Measurements from ENCODE around the gene MESP2.

DNA sequence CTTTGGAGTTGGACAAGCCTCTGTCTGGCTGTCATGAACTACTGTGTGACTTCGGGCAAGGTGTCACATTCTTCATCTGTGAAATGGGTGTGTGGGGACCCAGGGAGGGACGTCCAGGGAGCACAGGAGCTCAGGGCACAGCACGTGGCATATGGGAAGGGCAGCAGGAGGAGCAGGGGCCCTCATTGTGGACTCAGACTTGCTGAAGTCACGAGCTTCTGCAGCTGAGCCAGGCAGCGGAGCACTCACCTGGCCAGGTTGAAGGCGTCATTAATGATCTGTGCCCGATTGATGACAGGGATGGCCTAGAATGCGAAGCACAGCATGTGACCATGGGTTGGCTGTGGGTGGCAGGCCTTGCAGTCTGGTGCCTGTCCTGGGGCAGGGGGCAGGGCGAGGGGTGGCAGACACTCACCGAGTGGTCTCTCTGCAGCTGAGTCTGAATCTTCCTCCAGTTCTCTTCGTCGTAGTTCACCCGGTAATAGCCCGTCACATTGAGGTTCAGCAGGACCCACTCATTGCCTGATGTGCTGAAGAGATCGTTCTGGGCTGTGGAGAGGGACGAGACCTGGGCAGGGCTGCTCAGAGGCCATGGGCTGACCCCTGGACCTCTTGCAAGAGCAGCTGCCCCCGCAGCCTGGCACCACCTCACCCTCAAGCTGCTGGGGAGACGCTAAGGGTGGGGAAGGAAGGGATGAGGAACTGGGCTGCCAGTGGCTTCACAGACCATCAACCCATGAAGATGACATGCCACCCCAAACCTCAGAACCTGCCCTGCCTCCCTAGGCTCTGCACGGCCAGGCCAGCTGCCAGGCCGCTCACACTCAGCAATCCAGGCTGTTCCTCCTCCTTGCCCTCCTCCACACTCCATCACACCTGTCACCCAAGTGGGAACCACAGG, 23.1 kb downstream of the MESP2 start:
- TF ChIP-seq POLR2AphosphoS5 (IDR thresholded peaks at IDR 0.05; ENCODE audit: low read depth, low read length) (no peak), TAF1 (IDR thresholded peaks at IDR 0.05; ENCODE audit: borderline replicate concordance, insufficient read depth, low read length) (no peak), FOXP2 (optimal IDR thresholded peaks at IDR 0.05; ENCODE audit: borderline replicate concordance, extremely low read depth, extremely low read length, insufficient read depth) (no peak), SIN3A (IDR thresholded peaks at IDR 0.05; ENCODE audit: borderline replicate concordance, insufficient read depth, low read length) (no peak)
- TF ChIP-seq, protein P1, sequence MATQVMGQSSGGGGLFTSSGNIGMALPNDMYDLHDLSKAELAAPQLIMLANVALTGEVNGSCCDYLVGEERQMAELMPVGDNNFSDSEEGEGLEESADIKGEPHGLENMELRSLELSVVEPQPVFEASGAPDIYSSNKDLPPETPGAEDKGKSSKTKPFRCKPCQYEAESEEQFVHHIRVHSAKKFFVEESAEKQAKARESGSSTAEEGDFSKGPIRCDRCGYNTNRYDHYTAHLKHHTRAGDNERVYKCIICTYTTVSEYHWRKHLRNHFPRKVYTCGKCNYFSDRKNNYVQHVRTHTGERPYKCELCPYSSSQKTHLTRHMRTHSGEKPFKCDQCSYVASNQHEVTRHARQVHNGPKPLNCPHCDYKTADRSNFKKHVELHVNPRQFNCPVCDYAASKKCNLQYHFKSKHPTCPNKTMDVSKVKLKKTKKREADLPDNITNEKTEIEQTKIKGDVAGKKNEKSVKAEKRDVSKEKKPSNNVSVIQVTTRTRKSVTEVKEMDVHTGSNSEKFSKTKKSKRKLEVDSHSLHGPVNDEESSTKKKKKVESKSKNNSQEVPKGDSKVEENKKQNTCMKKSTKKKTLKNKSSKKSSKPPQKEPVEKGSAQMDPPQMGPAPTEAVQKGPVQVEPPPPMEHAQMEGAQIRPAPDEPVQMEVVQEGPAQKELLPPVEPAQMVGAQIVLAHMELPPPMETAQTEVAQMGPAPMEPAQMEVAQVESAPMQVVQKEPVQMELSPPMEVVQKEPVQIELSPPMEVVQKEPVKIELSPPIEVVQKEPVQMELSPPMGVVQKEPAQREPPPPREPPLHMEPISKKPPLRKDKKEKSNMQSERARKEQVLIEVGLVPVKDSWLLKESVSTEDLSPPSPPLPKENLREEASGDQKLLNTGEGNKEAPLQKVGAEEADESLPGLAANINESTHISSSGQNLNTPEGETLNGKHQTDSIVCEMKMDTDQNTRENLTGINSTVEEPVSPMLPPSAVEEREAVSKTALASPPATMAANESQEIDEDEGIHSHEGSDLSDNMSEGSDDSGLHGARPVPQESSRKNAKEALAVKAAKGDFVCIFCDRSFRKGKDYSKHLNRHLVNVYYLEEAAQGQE (IDR thresholded peaks at IDR 0.05; ENCODE audit: insufficient read depth in 1 of 2, low read depth in 2 of 2, low read length in 2 of 2) = no peak
